Measurements from ENCODE around the gene A2ML1. TPM values are rescaled to one million over a fixed set of nuclear protein-coding genes. Genes with fewer than 3 reads are reported as not detected.

A2ML1 gene
- total and polyA plus RNA-seq, 2 donors (not counting 3 experiments of a cell fraction or from before 2014, with no cell fraction given): not detected

GRCh38 chr12:8916154-8916553, 93.7 kb downstream of the A2ML1 start:
- no TSS peak for BruUV-seq (replicated peaks)
- Histone ChIP-seq H3K4me3 (replicated peaks in 1 of 3; ENCODE audit: insufficient read depth in 1 of 3, low read depth in 1 of 3, low read length in 3 of 3) (no peak overlapping the region), H3K27me3 (ENCODE audit: control insufficient read depth in 2 of 2, insufficient read depth in 2 of 2, low read length in 2 of 2) (no peaks in the 10 kb centered on the region), H2AFZ (ENCODE audit: low read depth, low read length) (no peak overlapping the region), H3K9me3 (replicated peaks; ENCODE audit: control insufficient read depth, insufficient read depth, low read length) (no peaks in the 10 kb centered on the region), H3K27ac (ENCODE audit: insufficient read depth, low read depth, low read length) (no peak overlapping the region), H3K4me1 (ENCODE audit: control insufficient read depth, extremely low read depth, insufficient read depth, low read length) (peaks cover 18% of the 10 kb centered on the region), H4K20me1 (replicated peaks; ENCODE audit: control insufficient read depth, extremely low read depth, insufficient read depth, low read length) (no peaks in the 10 kb centered on the region), H3K9ac (replicated peaks; ENCODE audit: extremely low read depth, insufficient read depth, low read length) (no peak overlapping the region), H3K9me1 (replicated peaks; ENCODE audit: control insufficient read depth, extremely low read depth, insufficient read depth, low read length) (no peaks in the 10 kb centered on the region), H3K79me2 (ENCODE audit: control insufficient read depth, insufficient read depth, low read length) (no peaks in the 10 kb centered on the region), H3K36me3 (ENCODE audit: control insufficient read depth in 2 of 2, extremely low read depth in 1 of 2, insufficient read depth in 2 of 2, low read length in 2 of 2) (peaks cover 3 to 4% of the 10 kb centered on the region in 2 experiments), H3K4me2 (ENCODE audit: insufficient read depth, low read length) (no peak overlapping the region)
- FAIRE-seq: no peak
- CTCF ChIA-PET: interaction anchor here (1.2 to 4.9 kb wide), 2 partner anchors 33 to 259 kb away, joined by 3 to 24 read pairs; partner anchors contain the start of gene M6PR
- dilution Hi-C loops (cut with MboI; ENCODE audit: extremely low pct_ligation_motif_present, low sequenced_read_pairs) (no loop called here), intact Hi-C loops (cut with micrococcal nuclease) (no loop called here)
- POLR2A ChIA-PET: no interaction called here
- TF ChIP-seq MYC (IDR thresholded peaks at IDR 0.05; ENCODE audit: low read depth, low read length) (no peak), CTCF (IDR thresholded peaks at IDR 0.05; ENCODE audit: extremely low read depth in 1 of 2, insufficient read depth in 1 of 2, low read depth in 1 of 2, low read length in 2 of 2) (no peak), GATA2 (IDR thresholded peaks at IDR 0.05; ENCODE audit: insufficient read depth, insufficient read length, low read depth, low read length) (no peak), JUN (IDR thresholded peaks at IDR 0.05; ENCODE audit: borderline replicate concordance, insufficient read depth, insufficient read length, low read depth) (no peak), FOS (IDR thresholded peaks at IDR 0.05; ENCODE audit: borderline replicate concordance, insufficient read depth, low read length) (no peak), POLR2A (IDR thresholded peaks at IDR 0.05; ENCODE audit: low read depth, low read length) (no peak)
- DNase-seq (ENCODE audit: low read depth, low spot score): no peak

- dilution Hi-C loops (cut with MboI; ENCODE audit: extremely low pct_ligation_motif_present, low sequenced_read_pairs) (no loop called here), intact Hi-C loops (cut with micrococcal nuclease) (no loop called here)
- ChIA-PET CTCF (interaction anchor here (0.8 to 1.4 kb wide), 2 partner anchors 10 to 79 kb away, joined by 3 read pairs; no protein-coding TSS in a partner anchor), POLR2A (no interaction called here)
- TF ChIP-seq GATA2 (IDR thresholded peaks at IDR 0.05; ENCODE audit: insufficient read depth, insufficient read length, low read depth, low read length): no peak
- Histone ChIP-seq H4K20me1 (replicated peaks; ENCODE audit: control insufficient read depth, extremely low read depth, insufficient read depth, low read length) (no peaks in the 10 kb centered on the region), H3K4me2 (ENCODE audit: insufficient read depth, low read length) (no peak overlapping the region), H3K4me1 (ENCODE audit: control insufficient read depth, extremely low read depth, insufficient read depth, low read length) (peaks cover 18% of the 10 kb centered on the region), H3K27me3 (ENCODE audit: control insufficient read depth in 2 of 2, insufficient read depth in 2 of 2, low read length in 2 of 2) (no peaks in the 10 kb centered on the region), H3K36me3 (ENCODE audit: control insufficient read depth in 2 of 2, extremely low read depth in 1 of 2, insufficient read depth in 2 of 2, low read length in 2 of 2) (peaks cover 4% of the 10 kb centered on the region in 2 experiments), H2AFZ (ENCODE audit: low read depth, low read length) (no peak overlapping the region), H3K27ac (ENCODE audit: insufficient read depth, low read depth, low read length) (no peak overlapping the region), H3K79me2 (ENCODE audit: control insufficient read depth, insufficient read depth, low read length) (no peaks in the 10 kb centered on the region), H3K4me3 (replicated peaks in 1 of 3; ENCODE audit: insufficient read depth in 1 of 3, low read depth in 1 of 3, low read length in 3 of 3) (no peak overlapping the region), H3K9me3 (replicated peaks; ENCODE audit: control insufficient read depth, insufficient read depth, low read length) (no peaks in the 10 kb centered on the region), H3K9ac (replicated peaks; ENCODE audit: extremely low read depth, insufficient read depth, low read length) (no peak overlapping the region), H3K9me1 (replicated peaks; ENCODE audit: control insufficient read depth, extremely low read depth, insufficient read depth, low read length) (no peaks in the 10 kb centered on the region)
- DNase-seq (ENCODE audit: low read depth, low spot score) (no peak), FAIRE-seq (no peak)
- no TSS peak for BruUV-seq (replicated peaks)
Measured at GRCh38 chr12:8917031-8917430, 94.6 kb downstream of the A2ML1 start.

All from endothelial cell of umbilical vein (primary cell).